ENCODE results near the gene TSPAN5. TPM values are rescaled to one million over a fixed set of nuclear protein-coding genes. Genes with fewer than 3 reads are reported as not detected.

Gene TSPAN5
- total RNA-seq, 1 experiment from 2014 or later: 41.8 TPM

DNA sequence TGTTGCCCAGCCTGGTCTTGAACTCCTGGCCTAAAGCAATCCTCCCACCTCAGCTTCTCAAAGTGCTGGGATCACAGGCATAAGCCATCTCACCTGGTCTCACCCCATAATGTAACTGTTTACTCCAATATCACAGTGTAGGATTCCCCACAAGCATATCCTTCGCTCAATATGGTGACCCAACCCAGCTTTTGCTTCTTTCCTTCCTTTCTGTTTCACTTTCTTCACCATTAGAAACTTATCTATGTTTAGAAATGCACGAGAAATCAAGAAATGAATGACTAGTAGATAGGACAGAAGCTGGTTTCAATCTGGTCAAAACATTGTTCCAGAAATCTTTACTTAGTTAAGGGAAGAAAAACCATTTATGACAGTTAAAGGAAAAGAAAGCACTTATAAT, 18.9 kb downstream of the TSPAN5 start:
- Histone ChIP-seq H3K27me3 (ENCODE audit: low read length) (no peaks in the 10 kb centered on the region), H3K9me3 (ENCODE audit: low read length) (no peaks in the 10 kb centered on the region), H3K27ac (ENCODE audit: low read length) (no peak overlapping the region), H3K4me3 (ENCODE audit: low read length) (no peak overlapping the region), H3K79me2 (ENCODE audit: low read length) (peaks cover 92% of the 10 kb centered on the region), H3K4me1 (ENCODE audit: insufficient read depth, low read length) (peaks cover 25% of the 10 kb centered on the region), H2AFZ (ENCODE audit: low read length) (no peak overlapping the region), H3F3A (ENCODE audit: low read length, unreplicated experiment) (no peaks in the 10 kb centered on the region), H3K9ac (ENCODE audit: low read length) (no peak overlapping the region), H3K36me3 (ENCODE audit: low read depth, low read length) (no peaks in the 10 kb centered on the region), H3K9me2 (replicated peaks; ENCODE audit: low read length) (no peaks in the 10 kb centered on the region), H4K20me1 (ENCODE audit: low read length) (no peaks in the 10 kb centered on the region), H3K4me2 (ENCODE audit: low read length) (no peak overlapping the region)
- CTCF ChIA-PET: no interaction called here
- no peak for ATAC-seq
- TF ChIP-seq EZH2 (IDR thresholded peaks at IDR 0.05; ENCODE audit: low read length, unreplicated experiment) (no peak), CTCF (conservative IDR thresholded peaks at IDR 0.05; ENCODE audit: low read depth, low read length) (no peak), EZH2phosphoT487 (IDR thresholded peaks at IDR 0.05; ENCODE audit: borderline replicate concordance, low read length) (no peak)
- intact Hi-C loops (cut with micrococcal nuclease): no loop called here
- POLR2A ChIA-PET (ENCODE audit: unreplicated experiment): no interaction called here
- no peak for DNase-seq
- BruUV-seq (replicated peaks): no TSS peak

DNA sequence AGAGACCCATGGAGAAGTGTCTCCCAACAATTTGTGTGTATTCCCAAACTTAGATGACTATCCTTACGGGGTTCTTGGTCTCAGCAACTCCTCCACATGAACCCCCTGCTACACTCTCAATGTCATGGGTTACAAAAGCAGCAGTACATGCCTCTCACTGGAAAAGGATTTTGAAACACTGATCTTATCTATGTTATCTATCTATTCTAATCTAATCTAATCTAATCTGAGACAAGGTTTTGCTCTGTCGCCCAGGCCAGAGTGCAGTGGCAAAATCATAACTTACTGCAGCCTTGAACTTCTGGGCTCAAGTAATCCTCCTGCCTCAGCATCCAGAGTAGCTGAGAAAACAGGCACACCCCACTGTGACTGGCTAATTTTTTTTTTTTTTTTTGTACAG, 19.3 kb downstream of the TSPAN5 start:
- H3K36me3 ChIP-seq (ENCODE audit: low read depth, low read length): no peaks in the 10 kb centered on the region
- ChIA-PET POLR2A (ENCODE audit: unreplicated experiment) (no interaction called here), CTCF (no interaction called here)
- no peak overlapping the region for H3K4me2 ChIP-seq (ENCODE audit: low read length)
- H2AFZ ChIP-seq (ENCODE audit: low read length): no peak overlapping the region
- no peaks in the 10 kb centered on the region for H3K27me3 ChIP-seq (ENCODE audit: low read length)
- H3K9ac ChIP-seq (ENCODE audit: low read length): no peak overlapping the region
- H3K9me2 ChIP-seq (replicated peaks; ENCODE audit: low read length): no peaks in the 10 kb centered on the region
- ATAC-seq: no peak
- no peak overlapping the region for H3K4me3 ChIP-seq (ENCODE audit: low read length)
- no TSS peak for BruUV-seq (replicated peaks)
- no peaks in the 10 kb centered on the region for H3F3A ChIP-seq (ENCODE audit: low read length, unreplicated experiment)
- intact Hi-C loops (cut with micrococcal nuclease): no loop called here
- H3K4me1 ChIP-seq (ENCODE audit: insufficient read depth, low read length): peaks cover 24% of the 10 kb centered on the region
- TF ChIP-seq EZH2 (IDR thresholded peaks at IDR 0.05; ENCODE audit: low read length, unreplicated experiment) (no peak), EZH2phosphoT487 (IDR thresholded peaks at IDR 0.05; ENCODE audit: borderline replicate concordance, low read length) (no peak), CTCF (conservative IDR thresholded peaks at IDR 0.05; ENCODE audit: low read depth, low read length) (no peak)
- no peak overlapping the region for H3K27ac ChIP-seq (ENCODE audit: low read length)
- no peak for DNase-seq
- H3K79me2 ChIP-seq (ENCODE audit: low read length): peaks cover 92% of the 10 kb centered on the region
- H4K20me1 ChIP-seq (ENCODE audit: low read length): no peaks in the 10 kb centered on the region
- H3K9me3 ChIP-seq (ENCODE audit: low read length): no peaks in the 10 kb centered on the region

GRCh38 chr4:98638661-98639060, 19.8 kb downstream of the TSPAN5 start:
- Histone ChIP-seq H3K27me3 (ENCODE audit: low read length) (no peaks in the 10 kb centered on the region), H3K4me3 (ENCODE audit: low read length) (no peak overlapping the region), H3K9me2 (replicated peaks; ENCODE audit: low read length) (no peaks in the 10 kb centered on the region), H3K27ac (ENCODE audit: low read length) (no peak overlapping the region), H2AFZ (ENCODE audit: low read length) (no peak overlapping the region), H3K36me3 (ENCODE audit: low read depth, low read length) (no peaks in the 10 kb centered on the region), H4K20me1 (ENCODE audit: low read length) (no peaks in the 10 kb centered on the region), H3K4me1 (ENCODE audit: insufficient read depth, low read length) (peaks cover 20% of the 10 kb centered on the region), H3K79me2 (ENCODE audit: low read length) (peaks cover 92% of the 10 kb centered on the region), H3F3A (ENCODE audit: low read length, unreplicated experiment) (no peaks in the 10 kb centered on the region), H3K9me3 (ENCODE audit: low read length) (no peaks in the 10 kb centered on the region), H3K4me2 (ENCODE audit: low read length) (no peak overlapping the region), H3K9ac (ENCODE audit: low read length) (no peak overlapping the region)
- DNase-seq (no peak), ATAC-seq (no peak)
- BruUV-seq (replicated peaks): no TSS peak
- CTCF ChIA-PET: no interaction called here
- intact Hi-C loops (cut with micrococcal nuclease): no loop called here
- TF ChIP-seq EZH2 (IDR thresholded peaks at IDR 0.05; ENCODE audit: low read length, unreplicated experiment) (no peak), EZH2phosphoT487 (IDR thresholded peaks at IDR 0.05; ENCODE audit: borderline replicate concordance, low read length) (no peak), CTCF (conservative IDR thresholded peaks at IDR 0.05; ENCODE audit: low read depth, low read length) (no peak)
- POLR2A ChIA-PET (ENCODE audit: unreplicated experiment): no interaction called here
